Measurements from ENCODE around the gene MTHFD2. TPM values are rescaled to one million over a fixed set of nuclear protein-coding genes. Genes with fewer than 3 reads are reported as not detected.

MTHFD2 gene
- total RNA-seq, 2 donors from 2014 or later = 15.8 to 25.7 TPM

- intact Hi-C loops (cut with DNase I) = no loop called here
- Histone ChIP-seq H3K36me3 (replicated peaks in 1 of 2; ENCODE audit: insufficient read depth in 1 of 2, low read depth in 2 of 2) (no peaks in the 10 kb centered on the region), H3K4me3 (no peak overlapping the region), H3K4me1 (peaks cover 19% of the 10 kb centered on the region), H3K9me3 (no peaks in the 10 kb centered on the region), H3K27ac (peak overlapping the region in 2 of 4 donors; percentile 21 to 56), H3K27me3 (no peaks in the 10 kb centered on the region)
- DNase-seq = peak; percentile 31 to 62 (median 54)
- WGBS, 2 donors = 50 to 65% methylated on average over 6 of the region's 6 CpGs
- no peak for ATAC-seq
- TF ChIP-seq POLR2A (IDR thresholded peaks at IDR 0.05) = no peak
- TF ChIP-seq CTCF (IDR thresholded peaks at IDR 0.05) = no peak
Measured at GRCh38 chr2:74191596-74192380, 6.6 kb upstream of the MTHFD2 start.

GRCh38 chr2:74194799-74195198 is 3.6 kb upstream of the MTHFD2 start:
- DNase-seq = no peak
- H3K36me3 ChIP-seq (replicated peaks in 1 of 2; ENCODE audit: insufficient read depth in 1 of 2, low read depth in 2 of 2) = no peaks in the 10 kb centered on the region
- H3K9me3 ChIP-seq = no peaks in the 10 kb centered on the region
- WGBS, 2 donors = 70 to 95% methylated on average over 1 of the region's 1 CpG
- intact Hi-C loops (cut with DNase I) = no loop called here
- no peak overlapping the region for H3K4me3 ChIP-seq
- H3K4me1 ChIP-seq = peaks cover 27% of the 10 kb centered on the region
- H3K27ac ChIP-seq = no peak overlapping the region
- TF ChIP-seq CTCF (IDR thresholded peaks at IDR 0.05) (no peak), POLR2A (IDR thresholded peaks at IDR 0.05) (no peak)
- ATAC-seq = no peak
- no peaks in the 10 kb centered on the region for H3K27me3 ChIP-seq

GRCh38 chr2:74197049-74197448 is 1.4 kb upstream of the MTHFD2 start:
- Histone ChIP-seq H3K4me1 (peaks cover 37% of the 10 kb centered on the region), H3K4me3 (no peak overlapping the region), H3K27ac (no peak overlapping the region), H3K9me3 (no peaks in the 10 kb centered on the region), H3K36me3 (replicated peaks in 1 of 2; ENCODE audit: insufficient read depth in 1 of 2, low read depth in 2 of 2) (no peaks in the 10 kb centered on the region), H3K27me3 (no peaks in the 10 kb centered on the region)
- DNase-seq (no peak), ATAC-seq (no peak)
- intact Hi-C loops (cut with DNase I) = no loop called here
- TF ChIP-seq CTCF (IDR thresholded peaks at IDR 0.05) = no peak
- TF ChIP-seq POLR2A (IDR thresholded peaks at IDR 0.05) = no peak
- 58 to 59% methylated on average over 4 of the region's 4 CpGs for WGBS, 2 donors

GRCh38 chr2:74198023-74198460 is 373 bp upstream of the MTHFD2 start:
- 34 to 35% methylated on average over 18 of the region's 18 CpGs for WGBS, 2 donors

More at GRCh38 chr2:74198023-74198460, 373 bp upstream of the MTHFD2 start:
- TF ChIP-seq POLR2A (IDR thresholded peaks at IDR 0.05) = no peak
- TF ChIP-seq CTCF (IDR thresholded peaks at IDR 0.05) = no peak
- Histone ChIP-seq H3K27ac (peak overlapping the region; percentile 89 to 96 (median 94)), H3K27me3 (no peaks in the 10 kb centered on the region), H3K4me1 (peaks cover 29% of the 10 kb centered on the region), H3K9me3 (no peaks in the 10 kb centered on the region), H3K36me3 (replicated peaks in 1 of 2; ENCODE audit: insufficient read depth in 1 of 2, low read depth in 2 of 2) (no peaks in the 10 kb centered on the region), H3K4me3 (no peak overlapping the region)
- intact Hi-C loops (cut with DNase I) = no loop called here
- DNase-seq (no peak), ATAC-seq (no peak)

All from body of pancreas (tissue), 4 donors.